NT2/D1 (cell line): ENCODE results near the gene ABI3.
"Not testable (repeated sequence)": the region's sequence is repeated elsewhere in the genome, so short reads cannot be mapped to it uniquely, and the experiment has no call there.

Experiments
- SUZ12 ChIP-seq: IDR thresholded peaks from 2 replicates; pipeline ENCODE4 v1.6.1; 2011; ENCODE audit not compliant: insufficient read length, insufficient read depth; ENCODE audit errors: extremely low read depth
- ZNF274 ChIP-seq: IDR thresholded peaks from 2 replicates; pipeline ENCODE4 v1.6.1; 2011; ENCODE audit warnings: mild to moderate bottlenecking, low read depth, low read length

DNA sequence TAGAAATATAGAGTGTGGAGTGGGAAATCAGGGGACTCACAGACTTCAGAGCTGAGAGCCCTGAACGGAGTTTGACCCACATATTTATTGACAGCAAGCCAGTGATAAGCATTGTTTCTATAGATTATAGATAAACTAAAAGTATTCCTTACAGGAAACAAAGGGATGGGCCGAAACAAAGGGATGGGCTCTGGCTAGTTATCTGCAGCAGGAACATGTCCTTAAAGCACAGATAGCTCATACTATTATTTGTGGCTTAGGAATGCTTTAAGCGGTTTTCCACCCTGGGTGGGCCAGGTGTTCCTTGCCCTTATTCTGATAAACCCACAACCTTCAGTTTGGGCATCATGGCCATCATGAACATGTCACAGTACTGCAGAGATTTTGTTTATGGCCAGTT is 39.8 kb upstream of the ABI3 start:
- not testable (repeated sequence) for TF ChIP-seq ZNF274, SUZ12
